Measurements from ENCODE around the gene MAGT1. TPM values are rescaled to one million over a fixed set of nuclear protein-coding genes. Genes with fewer than 3 reads are reported as not detected.
A peak's percentile ranks its signal among the peaks of the same experiment; 100 is the strongest.

The MAGT1 gene
- polyA plus RNA-seq, 1 of the 3 experiments (the other 2 are of a cell fraction): 24.1 TPM

DNA sequence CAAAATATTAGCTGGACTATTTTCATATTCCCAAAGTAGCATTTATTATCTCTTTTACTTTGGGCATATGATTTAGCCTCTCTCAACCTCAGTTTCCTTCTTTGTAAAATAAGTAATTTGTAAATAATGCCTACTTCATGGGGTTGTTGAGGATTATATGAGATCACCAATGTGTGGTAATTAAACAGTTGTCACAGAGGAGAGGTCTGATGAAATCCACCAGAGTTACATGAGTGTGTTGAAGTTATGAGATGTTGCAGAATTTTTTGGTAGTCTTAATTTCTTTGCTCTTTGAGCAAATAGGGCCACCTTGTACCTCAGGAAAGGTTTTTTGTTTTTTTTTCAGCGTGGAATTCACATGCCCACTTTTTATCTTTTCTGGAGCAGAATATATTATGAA is 5.5 kb upstream of the MAGT1 start:
- ChIA-PET POLR2A (no interaction called here), CTCF (interaction anchor here (1.3 to 1.8 kb wide), 3 partner anchors 124 to 129 kb away, joined by 3 to 6 read pairs (median 6); no protein-coding TSS in a partner anchor)
- Histone ChIP-seq H3K27ac (ENCODE audit: low read depth in 2 of 2, low read length in 1 of 2) (peak overlapping the region in 1 of 2 experiments; percentile 85; a peak in 1 of 4 replicates), H3F3A (replicated peaks; ENCODE audit: insufficient read depth) (peaks cover 27% of the 10 kb centered on the region), H3K4me3 (ENCODE audit: low read depth in 2 of 2, low read length in 1 of 2) (peak overlapping the region; percentile 72 to 78), H3K79me2 (ENCODE audit: insufficient read depth) (peaks cover 40% of the 10 kb centered on the region), H3K4me2 (peak overlapping the region; percentile 83), H3K4me1 (ENCODE audit: control insufficient read depth in 1 of 2, insufficient read depth in 2 of 2, low read depth in 1 of 2, low read length in 1 of 2) (no peaks in the 10 kb centered on the region), H3K9me3 (no peaks in the 10 kb centered on the region), H3K27me3 (ENCODE audit: insufficient read depth) (no peaks in the 10 kb centered on the region), H2AFZ (ENCODE audit: low read depth) (no peak overlapping the region), H3K36me3 (replicated peaks in 1 of 2; ENCODE audit: control insufficient read depth in 1 of 2, insufficient read depth in 2 of 2, low read length in 1 of 2) (peaks cover 17 to 32% of the 10 kb centered on the region in 2 experiments), H3K9me2 (no peaks in the 10 kb centered on the region), H4K20me1 (ENCODE audit: insufficient read depth) (no peaks in the 10 kb centered on the region; the same call in 1 of the 2 replicates), H3K9ac (peak overlapping the region; percentile 85)
- WGBS (ENCODE audit: low lambda C conversion rate): 89% methylated on average over 1 of the region's 1 CpG
- no peak for TF ChIP-seq RCOR1 (IDR thresholded peaks at IDR 0.05; ENCODE audit: low read length)
- TF ChIP-seq, protein P1, sequence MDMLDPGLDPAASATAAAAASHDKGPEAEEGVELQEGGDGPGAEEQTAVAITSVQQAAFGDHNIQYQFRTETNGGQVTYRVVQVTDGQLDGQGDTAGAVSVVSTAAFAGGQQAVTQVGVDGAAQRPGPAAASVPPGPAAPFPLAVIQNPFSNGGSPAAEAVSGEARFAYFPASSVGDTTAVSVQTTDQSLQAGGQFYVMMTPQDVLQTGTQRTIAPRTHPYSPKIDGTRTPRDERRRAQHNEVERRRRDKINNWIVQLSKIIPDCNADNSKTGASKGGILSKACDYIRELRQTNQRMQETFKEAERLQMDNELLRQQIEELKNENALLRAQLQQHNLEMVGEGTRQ (IDR thresholded peaks at IDR 0.05; ENCODE audit: borderline replicate concordance, low read depth, low read length): no peak
- TF ChIP-seq NRF1 (IDR thresholded peaks at IDR 0.05; ENCODE audit: low read depth, low read length): no peak
- no peak for TF ChIP-seq GATA2 (CRISPR knock-in tag; IDR thresholded peaks at IDR 0.05)
- no peak for TF ChIP-seq POLR2AphosphoS5 (IDR thresholded peaks at IDR 0.05; ENCODE audit: low read depth, low read length)
- TF ChIP-seq EZH2phosphoT487 (IDR thresholded peaks at IDR 0.05; ENCODE audit: borderline replicate concordance, low read depth): no peak
- TF ChIP-seq, protein P2, sequence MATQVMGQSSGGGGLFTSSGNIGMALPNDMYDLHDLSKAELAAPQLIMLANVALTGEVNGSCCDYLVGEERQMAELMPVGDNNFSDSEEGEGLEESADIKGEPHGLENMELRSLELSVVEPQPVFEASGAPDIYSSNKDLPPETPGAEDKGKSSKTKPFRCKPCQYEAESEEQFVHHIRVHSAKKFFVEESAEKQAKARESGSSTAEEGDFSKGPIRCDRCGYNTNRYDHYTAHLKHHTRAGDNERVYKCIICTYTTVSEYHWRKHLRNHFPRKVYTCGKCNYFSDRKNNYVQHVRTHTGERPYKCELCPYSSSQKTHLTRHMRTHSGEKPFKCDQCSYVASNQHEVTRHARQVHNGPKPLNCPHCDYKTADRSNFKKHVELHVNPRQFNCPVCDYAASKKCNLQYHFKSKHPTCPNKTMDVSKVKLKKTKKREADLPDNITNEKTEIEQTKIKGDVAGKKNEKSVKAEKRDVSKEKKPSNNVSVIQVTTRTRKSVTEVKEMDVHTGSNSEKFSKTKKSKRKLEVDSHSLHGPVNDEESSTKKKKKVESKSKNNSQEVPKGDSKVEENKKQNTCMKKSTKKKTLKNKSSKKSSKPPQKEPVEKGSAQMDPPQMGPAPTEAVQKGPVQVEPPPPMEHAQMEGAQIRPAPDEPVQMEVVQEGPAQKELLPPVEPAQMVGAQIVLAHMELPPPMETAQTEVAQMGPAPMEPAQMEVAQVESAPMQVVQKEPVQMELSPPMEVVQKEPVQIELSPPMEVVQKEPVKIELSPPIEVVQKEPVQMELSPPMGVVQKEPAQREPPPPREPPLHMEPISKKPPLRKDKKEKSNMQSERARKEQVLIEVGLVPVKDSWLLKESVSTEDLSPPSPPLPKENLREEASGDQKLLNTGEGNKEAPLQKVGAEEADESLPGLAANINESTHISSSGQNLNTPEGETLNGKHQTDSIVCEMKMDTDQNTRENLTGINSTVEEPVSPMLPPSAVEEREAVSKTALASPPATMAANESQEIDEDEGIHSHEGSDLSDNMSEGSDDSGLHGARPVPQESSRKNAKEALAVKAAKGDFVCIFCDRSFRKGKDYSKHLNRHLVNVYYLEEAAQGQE (IDR thresholded peaks at IDR 0.05; ENCODE audit: low read depth, low read length): no peak
- TF ChIP-seq FOXJ3 (CRISPR knock-in tag; IDR thresholded peaks at IDR 0.05): no peak
- no peak for TF ChIP-seq TEAD4 (IDR thresholded peaks at IDR 0.05; ENCODE audit: borderline replicate concordance, insufficient read depth)
- TF ChIP-seq, protein P3, sequence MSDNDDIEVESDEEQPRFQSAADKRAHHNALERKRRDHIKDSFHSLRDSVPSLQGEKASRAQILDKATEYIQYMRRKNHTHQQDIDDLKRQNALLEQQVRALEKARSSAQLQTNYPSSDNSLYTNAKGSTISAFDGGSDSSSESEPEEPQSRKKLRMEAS (IDR thresholded peaks at IDR 0.05; ENCODE audit: low read depth): no peak
- TF ChIP-seq MEF2A (IDR thresholded peaks at IDR 0.05; ENCODE audit: borderline replicate concordance, low read depth): no peak
- TF ChIP-seq, protein P4, sequence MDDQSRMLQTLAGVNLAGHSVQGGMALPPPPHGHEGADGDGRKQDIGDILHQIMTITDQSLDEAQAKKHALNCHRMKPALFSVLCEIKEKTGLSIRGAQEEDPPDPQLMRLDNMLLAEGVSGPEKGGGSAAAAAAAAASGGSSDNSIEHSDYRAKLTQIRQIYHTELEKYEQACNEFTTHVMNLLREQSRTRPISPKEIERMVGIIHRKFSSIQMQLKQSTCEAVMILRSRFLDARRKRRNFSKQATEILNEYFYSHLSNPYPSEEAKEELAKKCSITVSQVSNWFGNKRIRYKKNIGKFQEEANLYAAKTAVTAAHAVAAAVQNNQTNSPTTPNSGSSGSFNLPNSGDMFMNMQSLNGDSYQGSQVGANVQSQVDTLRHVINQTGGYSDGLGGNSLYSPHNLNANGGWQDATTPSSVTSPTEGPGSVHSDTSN (IDR thresholded peaks at IDR 0.05): no peak
- TF ChIP-seq EP300 (IDR thresholded peaks at IDR 0.05; ENCODE audit: borderline replicate concordance in 1 of 2, low read depth in 1 of 2, low read length in 1 of 2): no peak
- TF ChIP-seq ELF1 (IDR thresholded peaks at IDR 0.05): no peak
- TF ChIP-seq, protein P5, sequence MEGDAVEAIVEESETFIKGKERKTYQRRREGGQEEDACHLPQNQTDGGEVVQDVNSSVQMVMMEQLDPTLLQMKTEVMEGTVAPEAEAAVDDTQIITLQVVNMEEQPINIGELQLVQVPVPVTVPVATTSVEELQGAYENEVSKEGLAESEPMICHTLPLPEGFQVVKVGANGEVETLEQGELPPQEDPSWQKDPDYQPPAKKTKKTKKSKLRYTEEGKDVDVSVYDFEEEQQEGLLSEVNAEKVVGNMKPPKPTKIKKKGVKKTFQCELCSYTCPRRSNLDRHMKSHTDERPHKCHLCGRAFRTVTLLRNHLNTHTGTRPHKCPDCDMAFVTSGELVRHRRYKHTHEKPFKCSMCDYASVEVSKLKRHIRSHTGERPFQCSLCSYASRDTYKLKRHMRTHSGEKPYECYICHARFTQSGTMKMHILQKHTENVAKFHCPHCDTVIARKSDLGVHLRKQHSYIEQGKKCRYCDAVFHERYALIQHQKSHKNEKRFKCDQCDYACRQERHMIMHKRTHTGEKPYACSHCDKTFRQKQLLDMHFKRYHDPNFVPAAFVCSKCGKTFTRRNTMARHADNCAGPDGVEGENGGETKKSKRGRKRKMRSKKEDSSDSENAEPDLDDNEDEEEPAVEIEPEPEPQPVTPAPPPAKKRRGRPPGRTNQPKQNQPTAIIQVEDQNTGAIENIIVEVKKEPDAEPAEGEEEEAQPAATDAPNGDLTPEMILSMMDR (IDR thresholded peaks at IDR 0.05): no peak
- no peak for TF ChIP-seq GABPA (IDR thresholded peaks at IDR 0.05; ENCODE audit: low read depth)
- TF ChIP-seq TAF1 (IDR thresholded peaks at IDR 0.05; ENCODE audit: borderline replicate concordance, low read depth, low read length): no peak
- TF ChIP-seq, protein P6, sequence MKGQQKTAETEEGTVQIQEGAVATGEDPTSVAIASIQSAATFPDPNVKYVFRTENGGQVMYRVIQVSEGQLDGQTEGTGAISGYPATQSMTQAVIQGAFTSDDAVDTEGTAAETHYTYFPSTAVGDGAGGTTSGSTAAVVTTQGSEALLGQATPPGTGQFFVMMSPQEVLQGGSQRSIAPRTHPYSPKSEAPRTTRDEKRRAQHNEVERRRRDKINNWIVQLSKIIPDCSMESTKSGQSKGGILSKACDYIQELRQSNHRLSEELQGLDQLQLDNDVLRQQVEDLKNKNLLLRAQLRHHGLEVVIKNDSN (IDR thresholded peaks at IDR 0.05; ENCODE audit: borderline replicate concordance, low read depth): no peak
- no peak for TF ChIP-seq FOSL2 (IDR thresholded peaks at IDR 0.05; ENCODE audit: borderline replicate concordance, low read depth)
- DNase-seq: no peak
